Hepatic stellate cell (primary cell): ENCODE data around the gene TCEA3.

Source experiments
- DNase-seq: peaks from one replicate; pipeline ENCODE4 v3.0.0; 2011; ENCODE audit warnings: low spot score

TCEA3 gene

GRCh38 chr1:23367791-23368561 lies 56.6 kb downstream of the TCEA3 start:
- DNase-seq, result peak; percentile 99

GRCh38 chr1:23367451-23367790 lies 57.1 kb downstream of the TCEA3 start:
- no peak for DNase-seq

- DNase-seq, result no peak
These were observed 58.0 kb downstream of the TCEA3 start for GRCh38 chr1:23366598-23366997.

- no peak for DNase-seq
These were observed 58.4 kb downstream of the TCEA3 start for GRCh38 chr1:23366146-23366545.

- DNase-seq, result no peak
These were observed 62.3 kb downstream of the TCEA3 start for GRCh38 chr1:23362218-23362713.

GRCh38 chr1:23358310-23358875 lies 66.2 kb downstream of the TCEA3 start:
- no peak for DNase-seq

- DNase-seq, result no peak
These were observed 67.2 kb downstream of the TCEA3 start for GRCh38 chr1:23357138-23357908.

- no peak for DNase-seq
These were observed 67.9 kb downstream of the TCEA3 start for GRCh38 chr1:23356471-23357137.

GRCh38 chr1:23354245-23354644 lies 70.3 kb downstream of the TCEA3 start:
- no peak for DNase-seq

- DNase-seq, result no peak
These were observed 72.4 kb downstream of the TCEA3 start for GRCh38 chr1:23352096-23352695.

GRCh38 chr1:23345920-23346319 lies 78.6 kb downstream of the TCEA3 start:
- DNase-seq, result no peak

- DNase-seq, result peak; percentile 21
These were observed 79.5 kb downstream of the TCEA3 start for GRCh38 chr1:23344987-23345472.

GRCh38 chr1:23344111-23344986 lies 80.2 kb downstream of the TCEA3 start, which contains the start of gene HNRNPR:
Gene HNRNPR (minus strand): TSS chr1:23344284. CDS start chr1:23341008, 3,276 bp downstream.
- peak; percentile 99 for DNase-seq

- peak; percentile 40 for DNase-seq
These were observed 81.1 kb downstream of the TCEA3 start for GRCh38 chr1:23343221-23344110.

- DNase-seq, result no peak
These were observed 82.4 kb downstream of the TCEA3 start for GRCh38 chr1:23341931-23342692.

- no peak for DNase-seq
These were observed 84.9 kb downstream of the TCEA3 start for GRCh38 chr1:23339632-23340031.

- no peak for DNase-seq
These were observed 86.7 kb downstream of the TCEA3 start for GRCh38 chr1:23337869-23338268.

GRCh38 chr1:23331713-23332112 lies 92.8 kb downstream of the TCEA3 start:
- DNase-seq, result no peak
